HAP-1 (cell line): ENCODE data around the gene CRYL1.
A peak's percentile ranks its signal among the peaks of the same experiment; 100 is the strongest.

Experiments
- DNase-seq, 2 experiments: peaks; one replicate each; pipeline ENCODE4 v3.0.0-alpha.2; 2016 to 2020; ENCODE audit warnings: low spot score in 2 of 2
- H3K27me3 ChIP-seq: fragments of 250-450 bp; sonication (Bioruptor Pico); 2 replicates; pipeline ENCODE4 v1.5.1; 2020; ENCODE audit warnings: low read depth, mild to moderate bottlenecking, moderate library complexity
- H3K36me3 ChIP-seq: fragments of 250-450 bp; sonication (Bioruptor Pico); replicated peaks from 2 replicates; pipeline ENCODE4 v1.5.1; 2020; ENCODE audit warnings: mild to moderate bottlenecking
- H3K4me1 ChIP-seq: fragments of 250-450 bp; sonication (Bioruptor Pico); 2 replicates; pipeline ENCODE4 v1.5.1; 2020; ENCODE audit warnings: mild to moderate bottlenecking
- H3K4me3 ChIP-seq: fragments of 250-450 bp; sonication (Bioruptor Pico); 2 replicates; pipeline ENCODE4 v1.5.1; 2020; ENCODE audit warnings: mild to moderate bottlenecking, moderate library complexity
- H3K9me3 ChIP-seq: fragments of 250-450 bp; sonication (Bioruptor Pico); 2 replicates; pipeline ENCODE4 v1.5.1; 2020; ENCODE audit warnings: mild to moderate bottlenecking, moderate library complexity
- in situ Hi-C: fragments of 300-500 bp; cut with MboI; formaldehyde crosslinking; loops from 3 replicates; pipeline ENCODE4 v1.14.3; 2020; ENCODE audit warnings: low sequenced_read_pairs, inconsistent platforms, mixed read lengths

Gene CRYL1

GRCh38 chr13:20553311-20553710 is 27.7 kb upstream of the CRYL1 start:
- in situ Hi-C loops, result no loop called here
- no peaks in the 10 kb centered on the region for H3K27me3 ChIP-seq
- H3K9me3 ChIP-seq, result no peaks in the 10 kb centered on the region
- DNase-seq, result peak; percentile 48 to 61
- no peak overlapping the region for H3K4me3 ChIP-seq
- peaks cover 13% of the 10 kb centered on the region for H3K4me1 ChIP-seq
- no peaks in the 10 kb centered on the region for H3K36me3 ChIP-seq

DNA sequence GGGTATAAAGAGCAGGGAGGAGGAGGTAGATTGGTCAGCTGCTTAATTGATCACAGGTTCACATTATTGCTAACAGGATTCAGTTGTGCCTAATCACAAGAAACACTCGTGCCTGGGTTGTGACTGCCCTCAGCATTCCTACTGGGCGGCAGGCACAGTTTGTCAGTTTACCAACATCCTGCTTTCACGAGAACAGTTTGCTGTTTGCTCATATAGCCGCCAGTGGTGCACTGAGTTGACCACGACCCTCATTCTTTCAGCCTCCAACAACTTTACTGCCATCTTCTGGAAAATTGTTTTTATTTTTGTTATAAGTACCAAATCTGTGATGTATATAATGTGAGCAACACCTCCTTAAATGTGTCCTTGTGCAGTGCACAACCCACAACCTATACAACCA is 25.1 kb upstream of the CRYL1 start:
- Histone ChIP-seq H3K4me1 (peaks cover 13% of the 10 kb centered on the region), H3K36me3 (no peaks in the 10 kb centered on the region), H3K9me3 (no peaks in the 10 kb centered on the region), H3K4me3 (no peak overlapping the region), H3K27me3 (no peaks in the 10 kb centered on the region)
- DNase-seq, result no peak
- in situ Hi-C loops, result no loop called here

- H3K27me3 ChIP-seq, result no peaks in the 10 kb centered on the region
- no peaks in the 10 kb centered on the region for H3K4me1 ChIP-seq
- no peaks in the 10 kb centered on the region for H3K9me3 ChIP-seq
- H3K36me3 ChIP-seq, result no peaks in the 10 kb centered on the region
- DNase-seq, result no peak
- no peak overlapping the region for H3K4me3 ChIP-seq
- in situ Hi-C loops, result no loop called here
These were observed 21.8 kb upstream of the CRYL1 start for GRCh38 chr13:20547479-20547908.

GRCh38 chr13:20546556-20546955 is 20.9 kb upstream of the CRYL1 start:
- Histone ChIP-seq H3K9me3 (no peaks in the 10 kb centered on the region), H3K36me3 (no peaks in the 10 kb centered on the region), H3K4me1 (no peaks in the 10 kb centered on the region), H3K27me3 (no peaks in the 10 kb centered on the region), H3K4me3 (no peak overlapping the region)
- DNase-seq, result no peak
- in situ Hi-C loops, result no loop called here

- in situ Hi-C loops, result no loop called here
- Histone ChIP-seq H3K4me1 (no peaks in the 10 kb centered on the region), H3K27me3 (no peaks in the 10 kb centered on the region), H3K4me3 (no peak overlapping the region), H3K36me3 (no peaks in the 10 kb centered on the region), H3K9me3 (no peaks in the 10 kb centered on the region)
- no peak for DNase-seq
These were observed 18.7 kb upstream of the CRYL1 start for GRCh38 chr13:20544201-20544923.

DNA sequence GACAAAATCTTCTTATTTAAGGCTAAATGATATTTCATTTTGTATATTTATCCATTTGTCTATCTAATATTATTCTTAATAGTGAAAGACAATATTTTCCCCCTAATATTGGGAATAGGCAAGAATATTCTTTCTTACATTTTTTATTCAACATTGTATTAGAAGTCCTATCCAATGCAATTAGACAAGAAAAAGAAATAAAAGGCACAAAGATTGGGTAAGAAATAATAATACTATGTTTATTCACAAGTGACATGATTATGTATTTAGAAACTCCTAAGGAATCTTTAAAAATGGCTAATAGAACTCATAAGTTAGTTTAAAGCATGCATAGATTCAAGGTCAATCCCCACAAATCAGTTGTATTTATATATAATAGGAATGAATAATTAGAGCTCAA is 11.3 kb upstream of the CRYL1 start:
- Histone ChIP-seq H3K36me3 (no peaks in the 10 kb centered on the region), H3K9me3 (peaks cover 4% of the 10 kb centered on the region)
- in situ Hi-C loops, result no loop called here

DNA sequence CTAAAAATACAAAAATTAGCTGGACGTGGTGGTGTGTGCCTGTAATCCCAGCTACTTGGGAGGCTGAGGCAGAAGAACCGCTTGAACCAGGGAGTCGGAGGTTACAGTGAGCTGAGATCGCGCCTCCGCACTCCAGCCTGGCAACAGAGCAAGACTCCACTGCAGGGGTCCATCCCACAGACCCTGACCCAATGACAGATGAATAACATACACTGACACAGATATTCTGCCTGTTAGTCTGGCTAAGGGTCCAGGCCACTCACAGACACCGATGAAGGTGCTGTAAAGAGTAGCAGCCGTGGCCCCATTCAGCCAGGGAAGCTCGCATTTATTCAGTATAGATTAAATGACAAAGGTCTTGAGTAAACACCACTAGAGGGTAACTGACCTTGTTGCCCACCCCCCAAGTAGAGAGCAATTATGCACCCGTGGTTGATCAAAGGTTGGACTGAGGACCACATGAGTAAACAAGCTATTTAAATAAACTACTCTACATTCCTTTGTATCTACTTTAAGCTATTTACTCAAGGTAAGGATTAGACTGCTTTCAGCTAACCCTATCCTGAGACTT is 8.5 kb upstream of the CRYL1 start:
- DNase-seq, result no peak
- no peak overlapping the region for H3K4me3 ChIP-seq
- H3K36me3 ChIP-seq, result no peaks in the 10 kb centered on the region
- H3K4me1 ChIP-seq, result no peaks in the 10 kb centered on the region
- in situ Hi-C loops, result no loop called here
- H3K27me3 ChIP-seq, result no peaks in the 10 kb centered on the region
- H3K9me3 ChIP-seq, result peaks cover 4% of the 10 kb centered on the region

More for the DNA sequence above, 11.3 kb upstream of the CRYL1 start:
- Histone ChIP-seq H3K27me3 (no peaks in the 10 kb centered on the region), H3K4me1 (no peaks in the 10 kb centered on the region), H3K4me3 (no peak overlapping the region)
- DNase-seq, result no peak

DNA sequence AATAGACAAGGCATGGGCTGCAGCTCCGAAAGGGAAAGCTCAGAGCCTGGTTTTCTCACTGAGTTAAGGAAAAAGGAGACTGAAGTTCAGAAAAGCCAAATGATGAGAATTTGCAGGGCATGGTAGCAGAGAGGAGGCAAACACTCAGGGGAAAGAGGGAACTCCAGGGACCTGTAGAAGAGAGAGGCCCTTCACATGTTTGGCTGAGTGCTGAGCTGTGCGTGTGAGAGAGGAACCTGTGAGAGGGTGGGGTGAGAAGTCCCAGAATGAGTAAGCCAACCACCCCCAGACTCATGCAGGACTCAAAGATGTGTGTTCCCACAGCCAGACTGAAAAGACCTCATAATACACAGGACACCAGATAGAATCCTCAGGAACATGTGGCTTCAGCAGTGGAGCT is 2.8 kb upstream of the CRYL1 start:
- Histone ChIP-seq H3K27me3 (no peaks in the 10 kb centered on the region), H3K9me3 (no peaks in the 10 kb centered on the region), H3K4me3 (no peak overlapping the region), H3K4me1 (peaks cover 7% of the 10 kb centered on the region), H3K36me3 (no peaks in the 10 kb centered on the region)
- in situ Hi-C loops, result no loop called here
- DNase-seq, result no peak

DNA sequence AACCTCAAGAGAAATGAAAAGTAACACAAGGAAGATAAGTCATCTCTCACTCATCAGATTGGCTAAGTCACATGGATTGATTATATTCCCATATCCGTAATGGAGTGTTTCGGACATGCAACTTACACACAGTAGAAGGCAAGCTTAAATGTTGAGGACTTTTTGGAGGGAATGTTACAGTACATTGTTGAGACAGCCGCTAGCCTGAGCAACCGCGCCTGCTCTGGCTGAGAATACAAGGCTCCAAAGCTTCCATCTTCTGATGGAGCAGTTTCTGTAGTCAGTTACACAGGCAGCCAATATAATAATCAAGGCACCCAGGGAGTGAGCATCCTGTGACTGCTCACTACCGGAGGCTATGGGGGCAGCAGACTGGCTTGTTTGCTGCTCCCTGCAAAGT is 1.0 kb upstream of the CRYL1 start:
- Histone ChIP-seq H3K27me3 (no peaks in the 10 kb centered on the region), H3K4me1 (peaks cover 7% of the 10 kb centered on the region), H3K4me3 (no peak overlapping the region; the same call in 1 of the 2 replicates), H3K36me3 (no peaks in the 10 kb centered on the region), H3K9me3 (no peaks in the 10 kb centered on the region)
- in situ Hi-C loops, result no loop called here
- no peak for DNase-seq

DNA sequence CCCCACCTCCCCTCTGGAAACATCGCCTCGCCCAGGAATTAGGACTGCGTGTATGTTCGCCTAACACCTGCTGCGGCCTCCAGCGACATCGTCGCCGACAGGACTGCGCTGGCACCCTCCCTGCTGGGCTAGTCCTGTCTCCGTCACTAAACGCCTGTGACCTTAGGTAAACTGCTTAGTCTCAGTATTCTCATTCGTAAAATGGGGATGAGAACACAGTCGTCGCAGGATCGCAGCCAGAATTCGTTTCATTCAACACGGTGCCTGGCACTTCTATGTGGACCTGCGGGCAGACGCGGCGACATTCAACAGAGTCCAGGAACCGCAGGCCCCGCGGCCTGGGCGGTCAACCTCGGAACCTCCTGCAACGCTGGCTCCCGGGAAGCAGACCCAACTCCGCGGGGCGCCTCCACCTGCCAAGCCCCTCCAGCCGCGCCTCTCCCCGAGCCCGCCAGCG is 485 bp downstream of the CRYL1 start:
- H3K36me3 ChIP-seq, result no peaks in the 10 kb centered on the region
- in situ Hi-C loops, result no loop called here
- peak in 1 of 2 experiments; percentile 56 for DNase-seq
- H3K9me3 ChIP-seq, result no peaks in the 10 kb centered on the region
- H3K4me3 ChIP-seq, result peak overlapping the region; percentile 50
- H3K27me3 ChIP-seq, result no peaks in the 10 kb centered on the region
- H3K4me1 ChIP-seq, result peaks cover 7% of the 10 kb centered on the region

DNA sequence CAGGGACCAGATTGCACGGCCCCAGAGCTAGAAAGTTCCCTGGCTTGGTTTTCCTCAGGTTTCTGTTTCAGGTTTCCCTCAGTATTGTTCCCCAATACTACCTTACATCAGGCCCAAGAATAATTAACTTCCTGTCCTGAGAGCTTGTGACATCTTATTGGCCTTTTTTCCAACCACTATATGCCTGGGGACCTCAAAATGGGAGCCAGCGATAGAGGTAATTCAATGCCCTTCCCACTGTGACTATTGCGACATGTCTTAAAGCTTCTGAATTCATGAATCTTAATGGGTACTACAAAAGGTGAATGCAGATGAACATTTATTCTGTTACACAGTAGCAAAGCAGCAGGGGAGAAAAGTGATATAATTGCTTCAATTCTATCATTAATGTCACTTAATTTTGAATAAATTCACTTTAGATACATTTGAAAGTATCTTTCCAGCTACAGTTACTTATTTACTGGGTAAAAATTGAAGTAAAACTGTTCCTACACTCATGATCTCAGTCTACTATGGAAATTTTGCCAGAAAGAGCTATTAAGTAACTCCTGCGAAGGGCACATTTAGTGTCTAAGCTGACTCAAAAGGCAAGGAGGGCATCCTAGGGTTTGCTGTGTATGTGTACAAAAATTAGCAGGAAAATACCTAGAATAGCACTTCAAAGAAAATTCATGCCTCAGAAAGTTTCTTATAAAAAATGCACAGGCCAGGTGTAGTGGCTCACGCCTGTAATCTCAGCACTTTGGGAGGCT is 4.1 kb downstream of the CRYL1 start:
- Histone ChIP-seq H3K4me3 (no peak overlapping the region), H3K27me3 (no peaks in the 10 kb centered on the region), H3K36me3 (no peaks in the 10 kb centered on the region), H3K9me3 (no peaks in the 10 kb centered on the region), H3K4me1 (peaks cover 4% of the 10 kb centered on the region)
- in situ Hi-C loops, result no loop called here
- no peak for DNase-seq

GRCh38 chr13:20519875-20520274 is 5.8 kb downstream of the CRYL1 start:
- H3K4me1 ChIP-seq, result no peaks in the 10 kb centered on the region
- DNase-seq, result no peak
- H3K9me3 ChIP-seq, result no peaks in the 10 kb centered on the region
- no peaks in the 10 kb centered on the region for H3K27me3 ChIP-seq
- no peaks in the 10 kb centered on the region for H3K36me3 ChIP-seq
- no peak overlapping the region for H3K4me3 ChIP-seq
- in situ Hi-C loops, result no loop called here

GRCh38 chr13:20518660-20519100 is 7.0 kb downstream of the CRYL1 start:
- in situ Hi-C loops, result no loop called here
- Histone ChIP-seq H3K9me3 (no peaks in the 10 kb centered on the region), H3K27me3 (no peaks in the 10 kb centered on the region), H3K36me3 (no peaks in the 10 kb centered on the region), H3K4me3 (no peak overlapping the region), H3K4me1 (no peaks in the 10 kb centered on the region)
- DNase-seq, result no peak

GRCh38 chr13:20514866-20515265 is 10.8 kb downstream of the CRYL1 start:
- no peaks in the 10 kb centered on the region for H3K36me3 ChIP-seq
- H3K4me1 ChIP-seq, result no peaks in the 10 kb centered on the region
- DNase-seq, result no peak
- H3K9me3 ChIP-seq, result no peaks in the 10 kb centered on the region
- no peak overlapping the region for H3K4me3 ChIP-seq
- H3K27me3 ChIP-seq, result no peaks in the 10 kb centered on the region
- in situ Hi-C loops, result no loop called here
